A549 (cell line): ENCODE results near the gene ELL3. TPM values are rescaled to one million over a fixed set of nuclear protein-coding genes. Genes with fewer than 3 reads are reported as not detected.
"Not testable (repeated sequence)": the region's sequence is repeated elsewhere in the genome, so short reads cannot be mapped to it uniquely, and the experiment has no call there.

ENCODE experiments used
- ATAC-seq, 2 experiments: fragments of 200-7000 bp in 1 of 2; fragments of >200 bp in 1 of 2; cut with Nextera tagmentation in 1 of 2; cut with Tn5 transposase in 1 of 2; 3 replicates each; pipeline versions ENCODE4 v1.8.0 to v1.9.1; 2018 to 2020; ENCODE audit warnings: mild to moderate bottlenecking in 1 of 2, moderate library complexity in 1 of 2
- CTCF ChIA-PET: fragments of 300-600 bp; sonication (Branson Sonifier 250); formaldehyde crosslinking; extraction: SDS; loops from one replicate; lab custom pipeline; 2021; ENCODE audit warnings: antibody characterized with exemption, inconsistent platforms; lab: Yijun Ruan, JAX
- POLR2A ChIA-PET: fragments of 350-600 bp; formaldehyde crosslinking; extraction: SDS; loops from one replicate; lab custom pipeline; 2021; ENCODE audit warnings: antibody characterized with exemption, inconsistent platforms; lab: Yijun Ruan, JAX
- DNase-seq, 2 experiments: peaks; one replicate each; pipeline versions ENCODE4 v3.0.0 to v3.0.0-alpha.2; 2011 to 2016; ENCODE audit warnings: low read depth in 1 of 2, low spot score in 1 of 2
- FAIRE-seq: peaks from 2 replicates; lab custom pipeline; 2011; peaks lifted over from hg19 to GRCh38; lab: Jason Lieb, UNC
- H3K27ac ChIP-seq, 2 experiments: fragments of >200 bp; sonication (Bioruptor Twin); formaldehyde crosslinking; 3 replicates each; pipeline ENCODE4 v1.5.1; 2016 to 2017
- H3K4me1 ChIP-seq: fragments of >200 bp; sonication (Bioruptor Twin); formaldehyde crosslinking; 3 replicates; pipeline ENCODE4 v1.6.1; 2016
- H3K4me2 ChIP-seq: fragments of >200 bp; sonication (Bioruptor Twin); formaldehyde crosslinking; 3 replicates; pipeline ENCODE4 v1.6.1; 2016
- H3K4me3 ChIP-seq: fragments of >200 bp; sonication (Bioruptor Twin); formaldehyde crosslinking; 3 replicates; pipeline ENCODE4 v1.5.1; 2016
- H3K9me3 ChIP-seq: fragments of >200 bp; sonication (Bioruptor Twin); formaldehyde crosslinking; 3 replicates; pipeline ENCODE4 v1.6.1; 2016
- EHMT2 ChIP-seq: fragments of 200-600 bp; sonication (generic); IDR thresholded peaks from 2 replicates; pipeline ENCODE4 v1.6.1; 2016; ENCODE audit warnings: antibody characterized with exemption, low read depth, mild to moderate bottlenecking, moderate library complexity
- FOSB ChIP-seq: fragments of 250-450 bp; sonication (Bioruptor Pico); IDR thresholded peaks from 2 replicates; pipeline ENCODE4 v1.5.0; 2020; ENCODE audit warnings: mild to moderate bottlenecking, moderate library complexity
- FOSL2 ChIP-seq, 2 experiments: fragments of 450-650 bp in 1 of 2; fragments of >200 bp in 1 of 2; sonication (Bioruptor Twin) in 1 of 2; formaldehyde crosslinking; IDR thresholded peaks; 2 replicates each; pipeline versions ENCODE4 v1.5.0 to v1.6.1; 2016 to 2020; ENCODE audit warnings: mild to moderate bottlenecking in 1 of 2, moderate library complexity in 1 of 2
- HEYL ChIP-seq: fragments of 250-450 bp; sonication (Bioruptor Pico); IDR thresholded peaks from 2 replicates; pipeline ENCODE4 v1.8.0; 2021; ENCODE audit warnings: mild to moderate bottlenecking, moderate library complexity
- HOXB13 ChIP-seq: fragments of 250-450 bp; sonication (Bioruptor Pico); IDR thresholded peaks from 2 replicates; pipeline ENCODE4 v1.5.0; 2020; ENCODE audit warnings: low read depth, mild to moderate bottlenecking, moderate library complexity
- JUN ChIP-seq, 2 experiments: fragments of >200 bp; sonication (Bioruptor Twin); formaldehyde crosslinking; IDR thresholded peaks; 2 replicates in 1 of 2; 3 replicates in 1 of 2; pipeline ENCODE4 v1.6.1; 2016 to 2017
- JUNB ChIP-seq: fragments of >200 bp; sonication (Bioruptor Twin); formaldehyde crosslinking; IDR thresholded peaks from 2 replicates; pipeline ENCODE4 v1.6.1; 2016
- MAFK ChIP-seq: fragments of 450-650 bp; IDR thresholded peaks from 2 replicates; pipeline ENCODE4 v1.6.1; 2014; ENCODE audit not compliant: partially characterized antibody
- PHF8 ChIP-seq: fragments of 200-600 bp; sonication (generic); IDR thresholded peaks from 2 replicates; pipeline ENCODE4 v1.6.1; 2016; ENCODE audit warnings: low read depth, mild to moderate bottlenecking, antibody characterized with exemption, moderate library complexity, borderline replicate concordance
- POLR2A ChIP-seq: IDR thresholded peaks from 2 replicates; pipeline ENCODE4 v1.6.1; 2012; ENCODE audit warnings: mild to moderate bottlenecking, low read length
- POLR2AphosphoS2 ChIP-seq: conservative IDR thresholded peaks from 2 replicates; pipeline ENCODE4 v1.6.1; 2012; ENCODE audit warnings: low read length, improper control_type of control experiment, inconsistent platforms
- WGBS: methylation state at CpG from one replicate; pipeline ENCODE4 v1.1.6; 2017; ENCODE audit errors: missing lambda C conversion rate; 5-methylcytosine and 5-hydroxymethylcytosine counted together
- polyA plus RNA-seq, 4 experiments: library from polyadenylated mRNA; depleted of rRNA in 3 of 4; stranded (reverse); fragments of >200 nt; fragmentation: RNase III in 1 of 4; extraction: RNeasy Plus Mini Kit Qiagen cat#74134 plus additional on column Dnase treatment in 1 of 4; gene quantifications; 2 replicates in 3 of 4; 3 replicates in 1 of 4; pipeline ENCODE4 v1.2.3, GENCODE V29; 2011 to 2017
- TF ChIP-seq, protein P1 (sequence below): fragments of >200 bp; sonication (Bioruptor Twin); formaldehyde crosslinking; IDR thresholded peaks from 2 replicates; pipeline ENCODE4 v1.6.1; 2016
- TF ChIP-seq, protein P2 (sequence below): fragments of 150-350 bp; IDR thresholded peaks from 2 replicates; pipeline ENCODE4 v1.6.1; 2014; ENCODE audit warnings: low read depth, mild to moderate bottlenecking, low read length
- TF ChIP-seq, protein P3 (sequence below): fragments of 250-450 bp; sonication (Bioruptor Pico); IDR thresholded peaks from 2 replicates; pipeline ENCODE4 v1.5.0; 2020; ENCODE audit warnings: low read depth, mild to moderate bottlenecking, moderate library complexity
- TF ChIP-seq, protein P4 (sequence below): IDR thresholded peaks from 2 replicates; pipeline ENCODE4 v1.6.1; 2012
- TF ChIP-seq, protein P5 (sequence below): IDR thresholded peaks from 2 replicates; pipeline ENCODE4 v1.6.1; 2012; ENCODE audit warnings: low read depth, borderline replicate concordance
- TF ChIP-seq, protein P6 (sequence below): fragments of >200 bp; sonication (Bioruptor Twin); formaldehyde crosslinking; IDR thresholded peaks from 3 replicates; pipeline ENCODE4 v1.6.1; 2016

Gene ELL3
- polyA plus RNA-seq, 2 of the 4 experiments (the other 2 are of a cell fraction): 1.4 to 2.1 TPM

DNA sequence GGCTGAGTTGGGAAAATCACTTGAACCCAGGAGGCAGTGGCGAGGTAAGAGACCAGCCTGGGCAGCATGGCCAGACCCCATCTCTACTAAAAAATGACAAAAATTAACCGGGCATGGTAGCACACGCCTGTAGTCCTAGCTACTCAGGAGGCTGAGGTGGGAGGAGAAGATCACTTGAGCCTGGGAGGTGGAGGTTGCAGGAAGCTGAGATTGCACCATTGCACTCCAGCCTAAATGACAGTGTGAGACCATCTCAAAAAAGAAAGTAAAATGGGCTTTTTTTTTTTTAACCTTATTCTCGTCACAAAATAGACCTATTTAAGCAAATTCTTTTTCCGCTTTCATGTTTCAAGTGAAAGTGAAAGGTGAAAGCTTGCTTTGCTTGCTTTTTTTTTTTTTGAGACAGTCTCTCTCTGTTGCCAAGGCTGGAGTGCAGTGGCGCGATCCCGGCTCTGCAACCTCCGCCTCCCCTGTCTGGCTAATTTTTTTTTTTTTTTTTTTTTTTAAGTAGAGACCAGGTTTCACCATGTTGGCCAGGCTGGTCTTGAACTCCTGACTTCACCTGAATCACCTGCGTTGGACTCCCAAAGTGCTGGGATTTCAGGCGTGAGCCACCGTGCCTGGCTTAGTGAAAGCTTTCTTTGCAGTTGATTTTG is 26.9 kb downstream of the ELL3 start:
- no peak for DNase-seq
- Histone ChIP-seq H3K4me2 (no peak overlapping the region), H3K4me3 (no peak overlapping the region), H3K9me3 (no peaks in the 10 kb centered on the region), H3K27ac (no peak overlapping the region)
- no peak for ATAC-seq
- no peak for FAIRE-seq
- POLR2A ChIA-PET: no interaction called here
- TF ChIP-seq, protein P1, sequence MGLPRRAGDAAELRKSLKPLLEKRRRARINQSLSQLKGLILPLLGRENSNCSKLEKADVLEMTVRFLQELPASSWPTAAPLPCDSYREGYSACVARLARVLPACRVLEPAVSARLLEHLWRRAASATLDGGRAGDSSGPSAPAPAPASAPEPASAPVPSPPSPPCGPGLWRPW: no peak
- TF ChIP-seq POLR2AphosphoS2: no peak
- no peak for TF ChIP-seq EHMT2
- TF ChIP-seq FOSL2 (IDR thresholded peaks at IDR 0.05): no peak
- no peak for TF ChIP-seq FOSL2 (CRISPR knock-in tag; IDR thresholded peaks at IDR 0.05)
- TF ChIP-seq FOSB (CRISPR knock-in tag): no peak
- no peak for TF ChIP-seq HEYL (CRISPR knock-in tag)
- TF ChIP-seq, protein P2, sequence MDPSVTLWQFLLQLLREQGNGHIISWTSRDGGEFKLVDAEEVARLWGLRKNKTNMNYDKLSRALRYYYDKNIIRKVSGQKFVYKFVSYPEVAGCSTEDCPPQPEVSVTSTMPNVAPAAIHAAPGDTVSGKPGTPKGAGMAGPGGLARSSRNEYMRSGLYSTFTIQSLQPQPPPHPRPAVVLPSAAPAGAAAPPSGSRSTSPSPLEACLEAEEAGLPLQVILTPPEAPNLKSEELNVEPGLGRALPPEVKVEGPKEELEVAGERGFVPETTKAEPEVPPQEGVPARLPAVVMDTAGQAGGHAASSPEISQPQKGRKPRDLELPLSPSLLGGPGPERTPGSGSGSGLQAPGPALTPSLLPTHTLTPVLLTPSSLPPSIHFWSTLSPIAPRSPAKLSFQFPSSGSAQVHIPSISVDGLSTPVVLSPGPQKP: no peak
- TF ChIP-seq JUN (IDR thresholded peaks at IDR 0.05): no peak
- no peak for TF ChIP-seq PHF8
- TF ChIP-seq, all 56 proteins: peak for 0
- 92% methylated on average over 12 of the region's 12 CpGs for WGBS
- CTCF ChIA-PET: interaction anchor here (1.1 to 1.9 kb wide), 3 partner anchors 20 to 27 kb away, joined by 3 to 7 read pairs (median 6); partner anchors contain the start of gene ELL3
- peaks cover 7% of the 10 kb centered on the region; the same call in 1 of the 3 replicates for H3K4me1 ChIP-seq

DNA sequence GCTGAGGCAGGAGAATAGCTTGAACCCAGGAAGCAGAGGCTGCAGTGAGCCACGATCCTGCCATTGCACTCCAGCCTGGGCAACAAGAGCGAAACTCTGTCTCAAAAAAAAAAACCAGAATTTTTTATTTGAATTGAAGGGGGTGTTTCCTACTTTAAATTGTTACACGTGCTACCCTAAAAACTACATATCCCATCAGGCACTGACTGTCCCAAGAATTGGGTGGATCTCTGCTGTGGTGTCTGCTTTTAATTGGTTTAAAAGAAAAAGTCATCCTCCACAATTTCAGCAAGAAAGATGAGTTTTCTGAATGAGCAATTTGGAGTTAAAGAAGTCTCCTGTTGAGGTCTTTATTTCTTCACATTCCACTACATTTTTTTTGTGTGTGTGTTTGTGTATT is 28.4 kb downstream of the ELL3 start:
- WGBS: 83% methylated on average over 3 of the region's 3 CpGs
- Histone ChIP-seq H3K4me1 (peaks cover 7% of the 10 kb centered on the region; the same call in 1 of the 3 replicates), H3K4me3 (no peak overlapping the region), H3K27ac (0 out of 6 replicates have a peak overlapping the region, but pooled peaks of 1 of the 2 experiments have one; percentile 33), H3K9me3 (no peaks in the 10 kb centered on the region), H3K4me2 (peak overlapping the region; percentile 81)
- CTCF ChIA-PET: interaction anchor here (0.6 to 1.1 kb wide), 2 partner anchors 28 to 678 kb away, joined by 3 read pairs; partner anchors contain the start of gene ELL3
- TF ChIP-seq HOXB13 (CRISPR knock-in tag): no peak
- no peak for TF ChIP-seq JUNB
- TF ChIP-seq, protein P3, sequence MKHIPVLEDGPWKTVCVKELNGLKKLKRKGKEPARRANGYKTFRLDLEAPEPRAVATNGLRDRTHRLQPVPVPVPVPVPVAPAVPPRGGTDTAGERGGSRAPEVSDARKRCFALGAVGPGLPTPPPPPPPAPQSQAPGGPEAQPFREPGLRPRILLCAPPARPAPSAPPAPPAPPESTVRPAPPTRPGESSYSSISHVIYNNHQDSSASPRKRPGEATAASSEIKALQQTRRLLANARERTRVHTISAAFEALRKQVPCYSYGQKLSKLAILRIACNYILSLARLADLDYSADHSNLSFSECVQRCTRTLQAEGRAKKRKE: no peak
- TF ChIP-seq HEYL (CRISPR knock-in tag): no peak
- TF ChIP-seq MAFK: no peak
- TF ChIP-seq, protein P1: no peak
- ATAC-seq (no peak), FAIRE-seq (no peak), DNase-seq (no peak)
- POLR2A ChIA-PET: no interaction called here

DNA sequence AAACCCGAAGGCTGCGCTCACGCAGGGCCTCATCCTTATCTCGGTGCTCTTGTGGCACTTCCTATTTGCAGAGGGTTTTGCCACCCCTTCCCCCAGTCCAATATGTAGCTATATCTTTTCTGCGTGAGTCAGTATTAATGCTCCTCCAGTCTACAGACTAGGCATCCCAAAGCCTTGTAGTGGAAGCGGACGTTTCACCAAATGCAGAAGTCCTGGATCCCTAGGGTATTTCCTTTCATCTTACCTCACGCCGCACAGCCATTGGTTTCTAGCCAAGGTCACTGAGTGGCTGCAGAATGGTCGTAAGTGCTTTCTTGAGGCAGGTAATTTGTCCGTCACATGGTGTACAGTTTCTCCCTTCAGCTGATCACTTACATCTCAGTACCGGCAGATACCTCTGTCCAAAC is 29.9 kb downstream of the ELL3 start:
- POLR2A ChIA-PET: not testable (repeated sequence)
- ATAC-seq (peak; percentile 16 to 50; a peak in 5 of 6 replicates), DNase-seq (peak in 1 of 2 experiments; percentile 28)

DNA sequence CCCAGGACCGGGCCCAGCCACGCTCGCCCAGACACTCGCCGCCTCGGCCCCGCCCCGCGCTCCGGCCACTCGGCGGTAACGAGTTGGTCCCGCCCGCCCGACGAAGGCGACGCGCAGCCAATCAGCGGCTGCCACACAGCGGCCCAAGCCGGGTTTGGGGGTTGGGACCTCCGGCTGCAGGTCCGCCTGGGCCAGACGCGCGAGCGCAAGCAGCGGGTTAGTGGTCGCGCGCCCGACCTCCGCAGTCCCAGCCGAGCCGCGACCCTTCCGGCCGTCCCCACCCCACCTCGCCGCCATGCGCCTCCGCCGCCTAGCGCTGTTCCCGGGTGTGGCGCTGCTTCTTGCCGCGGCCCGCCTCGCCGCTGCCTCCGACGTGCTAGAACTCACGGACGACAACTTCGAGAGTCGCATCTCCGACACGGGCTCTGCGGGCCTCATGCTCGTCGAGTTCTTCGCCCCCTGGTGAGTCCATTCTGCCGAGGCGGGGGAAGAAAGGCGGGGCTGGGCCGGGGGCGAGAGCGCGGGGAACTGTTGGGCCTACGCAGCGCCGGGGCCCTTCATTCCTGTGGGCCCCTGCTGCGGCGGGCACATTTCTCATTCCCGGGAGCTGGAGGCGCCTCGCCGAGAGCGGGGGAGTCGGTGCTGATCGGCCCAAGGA is 30.4 kb downstream of the ELL3 start, which contains the start of gene PDIA3:
TSS of gene PDIA3 (plus strand) at position 194 of the 658 bp plus-strand sequence. CDS start at position 296, 102 bp downstream.
- FAIRE-seq, POLR2A ChIA-PET, H3K4me1 ChIP-seq, H3K9me3 ChIP-seq: not testable (repeated sequence)
- Histone ChIP-seq H3K4me3 (peak within 1 kb of the TSS; percentile 90), H3K4me2 (peak within 1 kb of the TSS; percentile 92), H3K27ac (peak within 1 kb of the TSS; percentile 90 to 99)
- TF ChIP-seq, protein P4, sequence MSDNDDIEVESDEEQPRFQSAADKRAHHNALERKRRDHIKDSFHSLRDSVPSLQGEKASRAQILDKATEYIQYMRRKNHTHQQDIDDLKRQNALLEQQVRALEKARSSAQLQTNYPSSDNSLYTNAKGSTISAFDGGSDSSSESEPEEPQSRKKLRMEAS: peak; percentile 60
- TF ChIP-seq POLR2A (peak; percentile 84), JUN (IDR thresholded peaks at IDR 0.05) (peak in 1 of 2 experiments; percentile 64; a peak in 1 of 5 replicates), PHF8 (peak; percentile 91)
- TF ChIP-seq, protein P5, sequence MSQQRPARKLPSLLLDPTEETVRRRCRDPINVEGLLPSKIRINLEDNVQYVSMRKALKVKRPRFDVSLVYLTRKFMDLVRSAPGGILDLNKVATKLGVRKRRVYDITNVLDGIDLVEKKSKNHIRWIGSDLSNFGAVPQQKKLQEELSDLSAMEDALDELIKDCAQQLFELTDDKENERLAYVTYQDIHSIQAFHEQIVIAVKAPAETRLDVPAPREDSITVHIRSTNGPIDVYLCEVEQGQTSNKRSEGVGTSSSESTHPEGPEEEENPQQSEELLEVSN: peak; percentile 62; the same call in 1 of the 2 replicates
- TF ChIP-seq, protein P6, sequence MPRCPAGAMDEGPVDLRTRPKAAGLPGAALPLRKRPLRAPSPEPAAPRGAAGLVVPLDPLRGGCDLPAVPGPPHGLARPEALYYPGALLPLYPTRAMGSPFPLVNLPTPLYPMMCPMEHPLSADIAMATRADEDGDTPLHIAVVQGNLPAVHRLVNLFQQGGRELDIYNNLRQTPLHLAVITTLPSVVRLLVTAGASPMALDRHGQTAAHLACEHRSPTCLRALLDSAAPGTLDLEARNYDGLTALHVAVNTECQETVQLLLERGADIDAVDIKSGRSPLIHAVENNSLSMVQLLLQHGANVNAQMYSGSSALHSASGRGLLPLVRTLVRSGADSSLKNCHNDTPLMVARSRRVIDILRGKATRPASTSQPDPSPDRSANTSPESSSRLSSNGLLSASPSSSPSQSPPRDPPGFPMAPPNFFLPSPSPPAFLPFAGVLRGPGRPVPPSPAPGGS: peak; percentile 47; the same call in 1 of the 3 replicates
- ATAC-seq: peak; percentile 98
- DNase-seq: peak; percentile 73 to 89
- WGBS: 2% methylated on average over 11 of the region's 84 CpGs
- CTCF ChIA-PET: interaction anchor here (1.4 kb wide), 1 partner anchor 30 kb away, joined by 3 read pairs; the partner anchor contains the start of gene ELL3

More for the DNA sequence above, 29.9 kb downstream of the ELL3 start:
- H3K4me1 ChIP-seq, H3K9me3 ChIP-seq, CTCF ChIA-PET, FAIRE-seq: not testable (repeated sequence)
- H3K4me2 ChIP-seq: peak overlapping the region; percentile 81
- H3K27ac ChIP-seq: peak overlapping the region; percentile 90 to 99
- 6% methylated on average over 9 of the region's 12 CpGs for WGBS
- peak overlapping the region; percentile 90 for H3K4me3 ChIP-seq
